HepG2 (cell line): ENCODE data around the gene AKT2. TPM values are rescaled to one million over a fixed set of nuclear protein-coding genes. Genes with fewer than 3 reads are reported as not detected.

Experiments used
- DNMT3B ChIP-seq: conservative IDR thresholded peaks from 2 replicates; pipeline ENCODE4 v1.6.1; 2016; ENCODE audit warnings: missing biosample characterization, control low read depth
- FOXA3 ChIP-seq: IDR thresholded peaks from 2 replicates; pipeline ENCODE4 v1.6.1; 2016; ENCODE audit warnings: missing genetic modification reagents, missing compliant biosample characterization
- FOXK2 ChIP-seq: fragments of 450-650 bp; IDR thresholded peaks from 2 replicates; pipeline ENCODE4 v1.6.1; 2016
- IKZF1 ChIP-seq: fragments of 450-650 bp; IDR thresholded peaks from 2 replicates; pipeline ENCODE4 v1.7.1; 2016
- KLF13 ChIP-seq: sonication (generic); formaldehyde crosslinking; IDR thresholded peaks from 2 replicates; pipeline ENCODE4 v1.4.0; 2020; ENCODE audit warnings: mild to moderate bottlenecking, missing genetic modification reagents
- MAFK ChIP-seq, 2 experiments: IDR thresholded peaks in 1 of 2; conservative IDR thresholded peaks in 1 of 2; 2 replicates each; pipeline ENCODE4 v1.6.1; 2011; ENCODE audit warnings: improper control_type of control experiment in 2 of 2, low read length in 2 of 2
- MYC ChIP-seq: sonication (generic); formaldehyde crosslinking; IDR thresholded peaks from 2 replicates; pipeline ENCODE4 v1.9.0; 2021; ENCODE audit warnings: missing genetic modification reagents, borderline replicate concordance
- NFKB2 ChIP-seq: sonication (generic); formaldehyde crosslinking; IDR thresholded peaks from 2 replicates; pipeline ENCODE4 v1.4.0; 2020; ENCODE audit warnings: missing genetic modification reagents, borderline replicate concordance
- NR2F2 ChIP-seq: IDR thresholded peaks from 2 replicates; pipeline ENCODE4 v1.6.1; 2012; ENCODE audit warnings: low read depth, inconsistent platforms, borderline replicate concordance
- NR3C1 ChIP-seq: sonication (generic); formaldehyde crosslinking; IDR thresholded peaks from 2 replicates; pipeline ENCODE4 v1.4.0; 2020; ENCODE audit warnings: missing genetic modification reagents
- SIX1 ChIP-seq: sonication (generic); formaldehyde crosslinking; IDR thresholded peaks from 2 replicates; pipeline ENCODE4 v1.4.0; 2020; ENCODE audit warnings: missing genetic modification reagents, borderline replicate concordance
- SIX4 ChIP-seq: sonication (generic); formaldehyde crosslinking; IDR thresholded peaks from 2 replicates; pipeline ENCODE4 v1.4.0; 2020; ENCODE audit warnings: missing genetic modification reagents
- SMAD3 ChIP-seq: sonication (generic); formaldehyde crosslinking; IDR thresholded peaks from 2 replicates; pipeline ENCODE4 v1.4.0; 2020; ENCODE audit warnings: missing genetic modification reagents
- TCF12 ChIP-seq, 2 experiments: fragments of 450-650 bp in 1 of 2; sonication (generic) in 1 of 2; formaldehyde crosslinking in 1 of 2; IDR thresholded peaks; 2 replicates each; pipeline versions ENCODE4 v1.6.1 to v1.8.0; 2017 to 2022; ENCODE audit warnings: antibody characterized with exemption in 1 of 2, mild to moderate bottlenecking in 1 of 2, missing genetic modification reagents in 1 of 2, moderate library complexity in 1 of 2
- ZNF362 ChIP-seq: sonication (generic); formaldehyde crosslinking; IDR thresholded peaks from 2 replicates; pipeline ENCODE4 v1.4.0; 2020; ENCODE audit warnings: missing genetic modification reagents, mild to moderate bottlenecking, borderline replicate concordance
- ZNF619 ChIP-seq: sonication (generic); formaldehyde crosslinking; IDR thresholded peaks from 2 replicates; pipeline ENCODE4 v1.4.0; 2020; ENCODE audit warnings: mild to moderate bottlenecking, missing genetic modification reagents
- ZNF687 ChIP-seq: sonication (generic); formaldehyde crosslinking; IDR thresholded peaks from 2 replicates; pipeline ENCODE4 v1.5.1; 2020; ENCODE audit warnings: mild to moderate bottlenecking, missing genetic modification reagents, moderate library complexity
- ZNF7 ChIP-seq: IDR thresholded peaks from 2 replicates; pipeline ENCODE4 v1.6.1; 2016; ENCODE audit warnings: missing biosample characterization, missing genetic modification reagents
- ZNF749 ChIP-seq: sonication (generic); formaldehyde crosslinking; IDR thresholded peaks from 2 replicates; pipeline ENCODE4 v1.8.0; 2022; ENCODE audit warnings: mild to moderate bottlenecking, missing genetic modification reagents, moderate library complexity, borderline replicate concordance
- ZNF761 ChIP-seq: sonication (generic); formaldehyde crosslinking; conservative IDR thresholded peaks from 2 replicates; pipeline ENCODE4 v1.4.0; 2020; ENCODE audit warnings: mild to moderate bottlenecking, missing genetic modification reagents
- polyA plus RNA-seq, 8 experiments: library from polyadenylated mRNA; depleted of rRNA in 3 of 8; stranded (reverse) in 7 of 8; unstranded in 1 of 8; fragments of >200 nt; fragmentation: Illumina TruSeq in 4 of 8; extraction: Trizol in 4 of 8; gene quantifications; 2 replicates each; pipeline versions ENCODE4 v1.2.1 to v1.2.3, GENCODE V29; 2011 to 2016; ENCODE audit warnings: low read depth in 4 of 8, missing spikeins in 1 of 8, mixed read lengths in 1 of 8; ENCODE audit not compliant: insufficient read depth in 1 of 8
- total RNA-seq, 5 experiments: library from RNA; depleted of rRNA; stranded (reverse); fragments of >200 nt; fragmentation: Illumina TruSeq; extraction: Trizol; gene quantifications; 2 replicates each; pipeline ENCODE4 v1.2.3, GENCODE V29; 2016; ENCODE audit warnings: low read depth in 1 of 5
- TF ChIP-seq, protein P1 (sequence below): sonication (generic); formaldehyde crosslinking; IDR thresholded peaks from 2 replicates; pipeline ENCODE4 v1.4.0; 2020; ENCODE audit warnings: missing genetic modification reagents
- TF ChIP-seq, protein P2 (sequence below): IDR thresholded peaks from 2 replicates; pipeline ENCODE4 v1.6.1; 2016; ENCODE audit warnings: low read depth

Gene AKT2
- total and polyA plus RNA-seq, 2 of the 13 experiments (the other 11 are each of a cell fraction or from before 2014, with no cell fraction given), result 82.1 to 173 TPM

DNA sequence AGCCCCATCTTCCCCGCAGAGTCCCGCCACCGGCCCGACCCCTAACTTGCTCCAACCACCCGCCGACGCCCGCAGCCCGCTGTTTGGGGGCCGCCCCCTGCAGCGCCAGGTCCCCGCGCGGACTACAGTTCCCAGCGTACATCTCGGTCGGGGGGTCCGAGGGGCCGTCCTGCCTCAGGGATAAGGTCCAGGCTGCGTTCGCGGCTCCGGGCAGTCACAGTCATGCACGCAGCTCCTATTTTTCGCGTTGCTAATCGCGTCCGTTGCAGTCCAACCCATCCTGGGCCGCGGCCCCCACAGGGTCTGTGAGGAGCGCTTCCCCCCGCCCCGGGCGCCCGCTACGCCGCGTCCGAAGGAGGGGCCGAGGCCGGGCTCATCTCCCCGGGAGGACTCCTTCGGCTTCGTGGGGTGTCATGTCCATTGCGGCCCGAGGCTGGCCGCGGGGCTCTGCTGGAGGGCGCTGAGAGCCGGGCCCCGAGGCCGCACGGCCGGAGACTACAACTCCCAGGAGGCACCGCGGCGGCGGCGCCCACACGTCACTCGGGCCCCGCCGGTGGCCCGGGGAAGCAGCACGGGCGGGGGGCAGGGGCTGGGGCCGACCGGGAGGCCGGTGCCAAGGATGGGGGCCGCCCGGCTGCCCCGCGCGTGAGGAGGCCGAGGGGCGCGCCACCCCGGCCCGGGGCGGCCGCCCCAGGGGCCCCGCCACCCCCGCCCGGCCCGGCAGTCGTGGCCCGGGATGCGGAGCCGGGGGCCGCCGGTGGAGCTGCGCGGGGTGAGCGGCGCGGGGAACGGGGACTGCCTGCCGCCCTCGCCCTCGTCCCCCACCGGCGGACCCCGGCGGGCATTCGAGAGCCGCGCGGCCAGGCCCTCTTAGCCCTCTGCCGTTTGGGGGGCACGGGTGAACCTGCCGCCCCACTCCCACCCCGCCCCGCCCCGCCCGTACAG, 94.0 kb downstream of the AKT2 start, which contains the start of gene MAP3K10 (continued):
- TF ChIP-seq, protein P1, sequence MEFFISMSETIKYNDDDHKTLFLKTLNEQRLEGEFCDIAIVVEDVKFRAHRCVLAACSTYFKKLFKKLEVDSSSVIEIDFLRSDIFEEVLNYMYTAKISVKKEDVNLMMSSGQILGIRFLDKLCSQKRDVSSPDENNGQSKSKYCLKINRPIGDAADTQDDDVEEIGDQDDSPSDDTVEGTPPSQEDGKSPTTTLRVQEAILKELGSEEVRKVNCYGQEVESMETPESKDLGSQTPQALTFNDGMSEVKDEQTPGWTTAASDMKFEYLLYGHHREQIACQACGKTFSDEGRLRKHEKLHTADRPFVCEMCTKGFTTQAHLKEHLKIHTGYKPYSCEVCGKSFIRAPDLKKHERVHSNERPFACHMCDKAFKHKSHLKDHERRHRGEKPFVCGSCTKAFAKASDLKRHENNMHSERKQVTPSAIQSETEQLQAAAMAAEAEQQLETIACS (CRISPR knock-in tag), result no peak; the same call in 1 of the 2 replicates
- no peak for TF ChIP-seq KLF13 (CRISPR knock-in tag)
- no peak for TF ChIP-seq SIX4 (CRISPR knock-in tag)
- no peak for TF ChIP-seq ZNF7 (CRISPR knock-in tag)
- TF ChIP-seq DNMT3B, result no peak
- no peak for TF ChIP-seq SIX1 (CRISPR knock-in tag)
- TF ChIP-seq SMAD3, result 0 out of 2 replicates have a peak, but pooled peaks have one; percentile 20
- no peak for TF ChIP-seq ZNF619 (CRISPR knock-in tag)
- no peak for TF ChIP-seq ZNF362 (CRISPR knock-in tag)
- TF ChIP-seq FOXK2, result no peak
- peak; percentile 68; the same call in 1 of the 2 replicates for TF ChIP-seq NFKB2 (CRISPR knock-in tag)
- TF ChIP-seq NR3C1 (CRISPR knock-in tag), result no peak
- TF ChIP-seq IKZF1, result no peak
- no peak for TF ChIP-seq ZNF749 (CRISPR knock-in tag)
- TF ChIP-seq MAFK (conservative IDR thresholded peaks at IDR 0.05 in 1 of 2, IDR thresholded peaks at IDR 0.05 in 1 of 2; ENCODE audit: low read length in 2 of 2), result no peak
- TF ChIP-seq, protein P2, sequence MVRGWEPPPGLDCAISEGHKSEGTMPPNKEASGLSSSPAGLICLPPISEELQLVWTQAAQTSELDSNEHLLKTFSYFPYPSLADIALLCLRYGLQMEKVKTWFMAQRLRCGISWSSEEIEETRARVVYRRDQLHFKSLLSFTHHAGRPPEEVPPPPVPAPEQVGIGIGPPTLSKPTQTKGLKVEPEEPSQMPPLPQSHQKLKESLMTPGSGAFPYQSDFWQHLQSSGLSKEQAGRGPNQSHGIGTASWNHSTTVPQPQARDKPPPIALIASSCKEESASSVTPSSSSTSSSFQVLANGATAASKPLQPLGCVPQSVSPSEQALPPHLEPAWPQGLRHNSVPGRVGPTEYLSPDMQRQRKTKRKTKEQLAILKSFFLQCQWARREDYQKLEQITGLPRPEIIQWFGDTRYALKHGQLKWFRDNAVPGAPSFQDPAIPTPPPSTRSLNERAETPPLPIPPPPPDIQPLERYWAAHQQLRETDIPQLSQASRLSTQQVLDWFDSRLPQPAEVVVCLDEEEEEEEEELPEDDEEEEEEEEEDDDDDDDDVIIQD (CRISPR knock-in tag), result no peak
- peak; percentile 15; the same call in 1 of the 2 replicates for TF ChIP-seq MYC (CRISPR knock-in tag)
- TF ChIP-seq FOXA3 (CRISPR knock-in tag), result no peak
- TF ChIP-seq ZNF687 (CRISPR knock-in tag), result peak; percentile 84; the same call in 1 of the 2 replicates
- TF ChIP-seq ZNF761 (CRISPR knock-in tag), result no peak
- no peak for TF ChIP-seq TCF12 (IDR thresholded peaks at IDR 0.05)
- TF ChIP-seq TCF12 (CRISPR knock-in tag; IDR thresholded peaks at IDR 0.05), result 0 out of 2 replicates have a peak, but pooled peaks have one; percentile 60
- TF ChIP-seq NR2F2, result no peak
